H9 (cell line): Measurements from ENCODE around the gene GRAP2. TPM values are rescaled to one million over a fixed set of nuclear protein-coding genes. Genes with fewer than 3 reads are reported as not detected.

Source experiments
- DNase-seq: peaks from one replicate; pipeline ENCODE4 v3.0.0-alpha.2; 2017
- H2AFZ ChIP-seq: one replicate; pipeline ENCODE4 v1.6.1; 2013; ENCODE audit warnings: mild to moderate bottlenecking, low read length, control low read depth, moderate library complexity
- H2AK5ac ChIP-seq: 2 replicates; pipeline ENCODE4 v1.6.1; 2013; ENCODE audit warnings: low read length, control low read depth, mixed read lengths; ENCODE audit not compliant: insufficient read length
- H2BK120ac ChIP-seq: one replicate; pipeline ENCODE4 v1.6.1; 2013; ENCODE audit warnings: low read depth, mild to moderate bottlenecking, low read length, control low read depth, inconsistent platforms; ENCODE audit not compliant: poor library complexity, severe bottlenecking
- H2BK12ac ChIP-seq: 2 replicates; pipeline ENCODE4 v1.6.1; 2013; ENCODE audit warnings: low read length, control low read depth, mixed read lengths, low read depth; ENCODE audit not compliant: insufficient read length
- H2BK15ac ChIP-seq: 2 replicates; pipeline ENCODE4 v1.6.1; 2013; ENCODE audit warnings: low read depth, low read length, control low read depth
- H2BK20ac ChIP-seq: one replicate; pipeline ENCODE4 v1.6.1; 2013; ENCODE audit warnings: low read depth, mild to moderate bottlenecking, low read length, control low read depth, inconsistent platforms; ENCODE audit not compliant: poor library complexity, severe bottlenecking
- H2BK5ac ChIP-seq: 2 replicates; pipeline ENCODE4 v1.6.1; 2013; ENCODE audit warnings: low read length, control low read depth, mixed read lengths; ENCODE audit not compliant: insufficient read length
- H3K14ac ChIP-seq: 2 replicates; pipeline ENCODE4 v1.6.1; 2013; ENCODE audit warnings: low read length, control low read depth; ENCODE audit not compliant: insufficient read depth
- H3K18ac ChIP-seq: 2 replicates; pipeline ENCODE4 v1.6.1; 2013; ENCODE audit warnings: low read depth, mild to moderate bottlenecking, mixed read lengths, low read length, control low read depth; ENCODE audit not compliant: insufficient read length
- H3K23ac ChIP-seq: 2 replicates; pipeline ENCODE4 v1.6.1; 2013; ENCODE audit warnings: low read length, control low read depth, mixed read lengths, low read depth; ENCODE audit not compliant: insufficient read length
- H3K23me2 ChIP-seq: 2 replicates; pipeline ENCODE4 v1.6.1; 2013; ENCODE audit warnings: low read depth, mild to moderate bottlenecking, mixed read lengths, low read length, control low read depth; ENCODE audit not compliant: insufficient read length, poor library complexity, severe bottlenecking
- H3K27ac ChIP-seq: 2 replicates; pipeline ENCODE4 v1.5.1; 2013; ENCODE audit warnings: low read length, control low read depth, mixed read lengths, low read depth; ENCODE audit not compliant: insufficient read length
- H3K27me3 ChIP-seq: 2 replicates; pipeline ENCODE4 v1.6.1; 2013; ENCODE audit warnings: low read length, control low read depth, inconsistent platforms; ENCODE audit not compliant: insufficient read depth
- H3K4ac ChIP-seq: 2 replicates; pipeline ENCODE4 v1.6.1; 2013; ENCODE audit warnings: low read depth, mild to moderate bottlenecking, control low read depth, inconsistent platforms, low read length, moderate library complexity
- H3K4me1 ChIP-seq: 2 replicates; pipeline ENCODE4 v1.6.1; 2013; ENCODE audit warnings: low read length, control low read depth, inconsistent platforms; ENCODE audit not compliant: insufficient read depth
- H3K4me2 ChIP-seq: 2 replicates; pipeline ENCODE4 v1.6.1; 2013; ENCODE audit warnings: low read length, control low read depth, mixed read lengths; ENCODE audit not compliant: insufficient read length, insufficient read depth
- H3K56ac ChIP-seq: 2 replicates; pipeline ENCODE4 v1.6.1; 2013; ENCODE audit warnings: low read depth, mild to moderate bottlenecking, mixed read lengths, low read length, control low read depth; ENCODE audit not compliant: insufficient read length
- H3K79me1 ChIP-seq: 2 replicates; pipeline ENCODE4 v1.6.1; 2013; ENCODE audit warnings: low read depth, mild to moderate bottlenecking, moderate library complexity, low read length, control low read depth, inconsistent platforms; ENCODE audit not compliant: insufficient read depth, poor library complexity, severe bottlenecking
- H3K79me2 ChIP-seq: 2 replicates; pipeline ENCODE4 v1.6.1; 2013; ENCODE audit warnings: low read length, control low read depth, inconsistent platforms; ENCODE audit not compliant: insufficient read depth
- H3K9ac ChIP-seq: 2 replicates; pipeline ENCODE4 v1.6.1; 2013; ENCODE audit warnings: low read length, control low read depth, mixed read lengths; ENCODE audit not compliant: insufficient read length; ENCODE audit errors: extremely low read depth
- H3K9me3 ChIP-seq: one replicate; pipeline ENCODE4 v1.6.1; 2013; ENCODE audit warnings: low read depth, low read length, inconsistent platforms; ENCODE audit not compliant: control insufficient read depth
- H3T11ph ChIP-seq: one replicate; pipeline ENCODE4 v1.6.1; 2013; ENCODE audit warnings: mild to moderate bottlenecking, low read length, control low read depth, inconsistent platforms
- H4K20me1 ChIP-seq: one replicate; pipeline ENCODE4 v1.6.1; 2013; ENCODE audit not compliant: control insufficient read depth, insufficient read length, insufficient read depth
- H4K5ac ChIP-seq: 2 replicates; pipeline ENCODE4 v1.6.1; 2013; ENCODE audit warnings: low read depth, mild to moderate bottlenecking, mixed read lengths, low read length, control low read depth; ENCODE audit not compliant: insufficient read length
- H4K8ac ChIP-seq: replicated peaks from 2 replicates; pipeline ENCODE4 v1.6.1; 2013; ENCODE audit warnings: low read length, control low read depth, mixed read lengths, low read depth; ENCODE audit not compliant: insufficient read length
- H4K91ac ChIP-seq: 2 replicates; pipeline ENCODE4 v1.6.1; 2013; ENCODE audit warnings: low read depth, mild to moderate bottlenecking, moderate library complexity, mixed read lengths, low read length, control low read depth; ENCODE audit not compliant: insufficient read length
- H3K27ac Mint-ChIP-seq, 3 experiments: 2 replicates in 2 of 3; 3 replicates in 1 of 3; pipeline ENCODE4 v1.8.0; 2020 to 2021; ENCODE audit warnings: mixed read lengths in 3 of 3, mild to moderate bottlenecking in 1 of 3, moderate library complexity in 1 of 3
- H3K27me3 Mint-ChIP-seq: 2 replicates; pipeline ENCODE4 v1.8.0; 2021; ENCODE audit warnings: low read depth, mild to moderate bottlenecking, moderate library complexity, mixed read lengths
- H3K36me3 Mint-ChIP-seq, 3 experiments: 2 replicates in 2 of 3; 3 replicates in 1 of 3; pipeline ENCODE4 v1.8.0; 2020 to 2021; ENCODE audit warnings: low read depth in 3 of 3, mixed read lengths in 3 of 3; ENCODE audit not compliant: insufficient read depth in 1 of 3
- H3K4me1 Mint-ChIP-seq, 2 experiments: 2 replicates each; pipeline ENCODE4 v1.8.0; 2020; ENCODE audit warnings: mixed read lengths in 2 of 2
- H3K4me3 Mint-ChIP-seq, 2 experiments: 2 replicates in 1 of 2; 3 replicates in 1 of 2; pipeline ENCODE4 v1.8.0; 2020 to 2021; ENCODE audit warnings: mild to moderate bottlenecking in 2 of 2, mixed read lengths in 2 of 2, moderate library complexity in 1 of 2
- H3K9me3 Mint-ChIP-seq, 2 experiments: 2 replicates in 1 of 2; 3 replicates in 1 of 2; pipeline ENCODE4 v1.8.0; 2020; ENCODE audit warnings: mild to moderate bottlenecking in 2 of 2, mixed read lengths in 2 of 2, moderate library complexity in 1 of 2
- CTCF ChIP-seq: fragments of 200-600 bp; sonication (generic); conservative IDR thresholded peaks from 3 replicates; pipeline ENCODE4 v1.8.0; 2021; ENCODE audit warnings: antibody characterized with exemption, mild to moderate bottlenecking
- WGBS: extraction: QIAGEN DNeasy Blood & Tissue Kit; methylation state at CpG from one replicate; pipeline ENCODE4 v1.1.7; 2013; ENCODE audit warnings: missing lambda C conversion rate, low lambda C conversion rate, mixed read lengths; ENCODE audit not compliant: insufficient read length; ENCODE audit errors: extremely low coverage; 5-methylcytosine and 5-hydroxymethylcytosine counted together
- total RNA-seq: library from RNA; stranded (reverse); gene quantifications from 2 replicates; pipeline ENCODE4 v1.2.1, GENCODE V29; 2021

Gene GRAP2
- total RNA-seq, 1 experiment from 2014 or later = not detected

- Mint-ChIP-seq H3K36me3 (no peaks in the 10 kb centered on the region), H3K4me1 (no peaks in the 10 kb centered on the region), H3K27ac (no peak overlapping the region), H3K4me3 (no peak overlapping the region), H3K27me3 (peaks cover 17% of the 10 kb centered on the region), H3K9me3 (no peaks in the 10 kb centered on the region)
- Histone ChIP-seq H2BK5ac (no peak overlapping the region), H4K20me1 (no peaks in the 10 kb centered on the region), H2AK5ac (no peak overlapping the region), H3K56ac (no peak overlapping the region), H2BK120ac (no peak overlapping the region), H3K23me2 (no peaks in the 10 kb centered on the region), H3K9ac (no peak overlapping the region), H3K4me1 (no peaks in the 10 kb centered on the region), H2BK20ac (no peak overlapping the region), H3K4ac (no peak overlapping the region), H3K18ac (no peak overlapping the region), H2BK12ac (no peak overlapping the region), H3K27ac (no peak overlapping the region), H3K14ac (no peak overlapping the region), H4K5ac (no peak overlapping the region), H3K27me3 (no peaks in the 10 kb centered on the region), H3K4me2 (no peak overlapping the region), H3K79me1 (no peaks in the 10 kb centered on the region), H2BK15ac (no peak overlapping the region), H2AFZ (no peak overlapping the region), H4K8ac (no peak overlapping the region), H3T11ph (no peak overlapping the region), H3K9me3 (no peaks in the 10 kb centered on the region), H3K23ac (no peak overlapping the region), H4K91ac (no peak overlapping the region), H3K79me2 (no peaks in the 10 kb centered on the region)
- DNase-seq = no peak
- WGBS = no CpG with 5 or more reads among the region's 2 CpGs
- TF ChIP-seq CTCF = no peak
Measured at GRCh38 chr22:39898997-39899396, 1.9 kb upstream of the GRAP2 start.
